Skeletal muscle tissue (tissue), 4 donors: ENCODE results near the gene HPCA. TPM values are rescaled to one million over a fixed set of nuclear protein-coding genes. Genes with fewer than 3 reads are reported as not detected.

Experiments used
- H3K27ac ChIP-seq: one replicate; pipeline ENCODE4 v1.7.0; 2013; ENCODE audit warnings: mild to moderate bottlenecking, low read depth, low read length, inconsistent platforms
- H3K27me3 ChIP-seq, 3 donors: one replicate each; pipeline ENCODE4 v1.7.0; 2013; ENCODE audit warnings: low read length in 3 of 3; ENCODE audit not compliant: control insufficient read depth in 3 of 3, insufficient read depth in 3 of 3
- H3K36me3 ChIP-seq, 3 donors: one replicate each; pipeline ENCODE4 v1.7.0; 2013; ENCODE audit warnings: low read length in 3 of 3; ENCODE audit not compliant: control insufficient read depth in 3 of 3, insufficient read depth in 3 of 3
- H3K4me1 ChIP-seq, 3 donors: one replicate each; pipeline ENCODE4 v1.7.0; 2013; ENCODE audit warnings: low read length in 3 of 3, mild to moderate bottlenecking in 3 of 3; ENCODE audit not compliant: control insufficient read depth in 3 of 3, insufficient read depth in 3 of 3
- H3K4me3 ChIP-seq, 3 donors: one replicate each; pipeline ENCODE4 v1.7.0; 2013; ENCODE audit warnings: low read length in 3 of 3
- H3K9ac ChIP-seq, 3 donors: one replicate each; pipeline ENCODE4 v1.7.0; 2013; ENCODE audit warnings: low read length in 3 of 3, mild to moderate bottlenecking in 3 of 3, moderate library complexity in 2 of 3, low read depth in 1 of 3
- H3K9me3 ChIP-seq, 3 donors: one replicate each; pipeline ENCODE4 v1.7.0; 2013; ENCODE audit warnings: low read length in 3 of 3; ENCODE audit not compliant: control insufficient read depth in 3 of 3
- total RNA-seq: library from RNA; depleted of rRNA; stranded (reverse); fragments of >200 nt; gene quantifications from one replicate; pipeline ENCODE4 v1.2.3, GENCODE V29; 2014
- donor health status: Osteomylitis.

Gene HPCA
- total RNA-seq, 1 donor from 2014 or later: not detected

DNA sequence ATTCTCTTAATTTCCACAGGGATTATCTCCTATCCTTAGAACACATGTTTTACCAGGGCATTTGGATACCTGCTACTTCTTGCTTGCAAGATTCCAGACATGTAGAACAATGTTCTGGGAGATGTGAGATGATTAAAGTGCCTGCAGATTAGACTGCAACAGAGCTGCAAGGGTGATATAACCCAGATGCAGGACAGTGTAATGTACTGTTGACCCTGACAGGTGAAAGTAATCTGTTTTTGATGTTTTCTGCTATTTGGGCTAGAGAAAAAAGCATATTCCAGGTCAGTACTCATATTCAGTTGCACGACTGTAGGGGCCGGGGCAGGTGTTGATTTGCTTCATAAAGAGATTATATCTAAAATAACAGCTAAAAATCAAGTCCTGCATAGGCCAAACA, 42.0 kb downstream of the HPCA start:
- H3K27me3 ChIP-seq: peaks cover 8 to 18% (median 10%) of the 10 kb centered on the region in 3 donors
- H3K4me3 ChIP-seq: no peak overlapping the region
- no peaks in the 10 kb centered on the region for H3K9me3 ChIP-seq
- H3K27ac ChIP-seq: no peak overlapping the region
- H3K36me3 ChIP-seq: no peaks in the 10 kb centered on the region
- no peak overlapping the region for H3K9ac ChIP-seq
- H3K4me1 ChIP-seq: peaks cover 0 to 4% (median 2%) of the 10 kb centered on the region in 3 donors

DNA sequence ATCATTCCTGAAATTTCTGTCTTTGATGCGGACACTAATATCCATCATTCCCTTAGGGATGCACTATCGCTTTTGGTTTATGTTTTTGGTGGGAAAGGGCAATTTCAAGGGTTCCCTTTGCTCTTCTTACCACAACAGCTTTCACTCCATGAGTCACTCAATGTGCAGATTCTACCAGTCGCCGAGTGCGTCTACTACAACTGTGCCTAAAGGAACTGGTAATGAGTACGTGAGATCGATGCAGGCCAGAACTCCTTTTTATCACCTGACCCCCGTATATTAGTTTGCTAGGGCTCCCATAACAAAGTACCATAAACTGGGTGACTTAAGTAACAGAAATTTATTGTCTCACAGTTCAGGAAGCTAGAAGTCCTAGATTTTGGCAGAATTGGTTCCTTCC, 42.4 kb downstream of the HPCA start:
- no peak overlapping the region for H3K4me3 ChIP-seq
- H3K27ac ChIP-seq: no peak overlapping the region
- no peak overlapping the region for H3K9ac ChIP-seq
- H3K9me3 ChIP-seq: no peaks in the 10 kb centered on the region
- peaks cover 8 to 18% (median 10%) of the 10 kb centered on the region in 3 donors for H3K27me3 ChIP-seq
- H3K36me3 ChIP-seq: no peaks in the 10 kb centered on the region
- peaks cover 0 to 4% (median 2%) of the 10 kb centered on the region in 3 donors for H3K4me1 ChIP-seq

DNA sequence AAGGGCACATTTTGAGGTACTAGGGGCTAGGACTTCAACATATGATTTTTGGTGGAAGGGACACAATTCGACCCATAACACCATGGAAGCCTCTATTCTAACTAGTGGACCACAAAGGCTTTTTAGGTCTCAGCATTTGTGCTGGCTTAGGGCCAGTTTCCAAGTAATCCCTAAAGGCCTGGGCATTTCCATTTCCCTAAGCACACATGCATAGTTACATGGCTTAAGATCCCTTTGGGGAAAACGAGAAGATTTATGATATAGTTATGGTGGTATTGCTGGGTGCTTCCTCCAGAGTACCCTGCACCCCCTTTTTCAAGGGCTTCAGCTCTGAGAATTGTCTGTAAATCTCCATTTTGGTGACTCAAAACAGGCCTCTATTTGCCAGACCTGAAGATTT, 43.1 kb downstream of the HPCA start:
- Histone ChIP-seq H3K4me1 (peaks cover 0 to 4% (median 2%) of the 10 kb centered on the region in 3 donors), H3K9ac (no peak overlapping the region), H3K36me3 (no peaks in the 10 kb centered on the region), H3K27me3 (peaks cover 6 to 14% (median 8%) of the 10 kb centered on the region in 3 donors), H3K27ac (no peak overlapping the region), H3K9me3 (no peaks in the 10 kb centered on the region), H3K4me3 (no peak overlapping the region)

DNA sequence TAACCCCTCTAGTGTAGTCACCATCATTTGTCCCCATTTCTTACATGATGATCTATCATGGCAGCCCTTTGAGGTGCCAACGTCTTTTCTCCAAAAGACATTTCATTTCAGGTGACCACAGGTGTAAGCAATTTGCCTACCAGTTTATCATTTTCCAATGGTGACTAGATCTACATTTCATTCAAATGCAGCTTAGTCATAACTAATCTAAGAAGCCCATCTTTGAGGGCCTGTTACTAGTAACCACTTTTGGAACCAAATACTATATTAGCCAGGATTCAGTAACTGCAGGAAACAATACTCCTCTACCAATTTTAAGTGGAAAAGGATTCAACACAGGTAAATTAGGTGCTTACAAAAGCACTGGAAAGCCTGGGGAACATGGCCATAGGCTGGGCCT, 45.5 kb downstream of the HPCA start:
- Histone ChIP-seq H3K36me3 (peaks cover 3 to 10% (median 8%) of the 10 kb centered on the region in 3 donors), H3K9ac (no peak overlapping the region), H3K27ac (no peak overlapping the region), H3K27me3 (no peaks in the 10 kb centered on the region), H3K4me1 (no peaks in the 10 kb centered on the region), H3K9me3 (no peaks in the 10 kb centered on the region), H3K4me3 (no peak overlapping the region)

DNA sequence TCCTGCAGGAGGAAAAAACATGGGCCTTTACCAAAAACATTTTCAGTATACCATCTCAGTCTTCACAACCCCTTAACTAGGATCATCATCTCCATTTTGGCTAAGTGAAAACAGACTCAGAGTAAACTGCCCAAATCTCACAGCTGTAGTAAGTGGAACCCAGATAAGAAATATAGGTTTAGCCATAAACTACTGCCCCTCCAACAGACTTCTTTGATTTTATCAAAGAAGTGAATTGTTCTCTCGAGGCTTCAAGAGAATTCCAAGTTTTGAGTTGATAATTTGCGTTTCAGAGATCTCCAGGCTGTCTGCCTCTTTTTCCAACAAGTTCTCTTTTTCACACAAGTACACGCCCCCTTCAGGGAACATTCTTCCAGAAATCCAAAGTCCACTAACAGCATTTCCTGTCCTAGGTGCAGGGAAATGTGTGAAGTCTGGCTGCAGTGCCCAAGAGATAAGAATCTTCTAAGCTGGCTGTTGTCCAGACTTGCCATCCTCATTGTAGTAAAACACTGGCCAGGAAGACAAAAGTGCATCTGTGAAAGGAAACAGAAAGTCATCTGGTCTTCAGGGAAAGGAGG, 47.5 kb downstream of the HPCA start:
- H3K36me3 ChIP-seq: peaks cover 12 to 20% (median 20%) of the 10 kb centered on the region in 3 donors
- H3K4me3 ChIP-seq: no peak overlapping the region
- no peaks in the 10 kb centered on the region for H3K4me1 ChIP-seq
- peak overlapping the region; percentile 45 for H3K27ac ChIP-seq
- no peak overlapping the region for H3K9ac ChIP-seq
- no peaks in the 10 kb centered on the region for H3K27me3 ChIP-seq
- no peaks in the 10 kb centered on the region for H3K9me3 ChIP-seq

DNA sequence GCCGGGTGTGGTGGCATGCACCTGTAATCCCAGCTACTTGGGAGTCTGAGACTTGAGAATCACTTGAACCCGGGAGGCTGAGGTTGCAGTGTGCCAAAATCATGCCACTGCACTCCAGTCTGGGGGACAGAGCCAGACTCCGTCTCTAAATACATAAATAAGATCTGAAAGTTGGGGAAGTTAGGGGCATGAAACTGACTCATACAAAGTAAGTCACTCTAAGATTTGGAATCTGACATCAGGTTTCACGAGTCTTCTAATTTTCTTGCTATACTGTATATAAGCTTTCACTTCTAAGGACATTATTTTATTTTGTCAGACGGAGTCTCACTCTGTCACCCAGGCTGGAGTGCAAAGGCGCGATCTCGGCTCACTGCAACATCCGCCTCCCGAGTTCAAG, 48.2 kb downstream of the HPCA start:
- no peaks in the 10 kb centered on the region for H3K9me3 ChIP-seq
- H3K27me3 ChIP-seq: no peaks in the 10 kb centered on the region
- peaks cover 0 to 3% (median 0%) of the 10 kb centered on the region in 3 donors for H3K4me1 ChIP-seq
- no peak overlapping the region for H3K27ac ChIP-seq
- H3K4me3 ChIP-seq: no peak overlapping the region
- H3K36me3 ChIP-seq: peaks cover 12 to 22% (median 21%) of the 10 kb centered on the region in 3 donors
- no peak overlapping the region for H3K9ac ChIP-seq

DNA sequence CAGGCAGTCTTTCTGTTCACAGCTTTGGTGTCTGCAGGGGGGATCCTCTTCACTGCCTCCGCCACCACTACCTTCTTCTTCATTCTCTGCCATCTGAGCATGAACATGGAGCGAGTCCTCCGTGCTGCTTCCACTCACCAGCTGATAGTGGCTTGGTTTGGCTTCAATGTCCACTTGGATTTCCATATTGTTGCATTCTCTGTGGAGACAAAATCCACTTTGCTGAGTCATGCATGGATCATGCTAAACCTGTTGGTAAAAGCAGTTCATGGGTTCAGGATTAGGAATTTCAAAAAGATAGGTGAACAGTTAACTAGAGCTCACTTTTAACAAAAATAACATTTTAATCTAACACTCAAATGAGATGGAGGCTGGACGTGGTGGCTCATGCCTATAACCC, 50.8 kb downstream of the HPCA start:
- no peak overlapping the region for H3K4me3 ChIP-seq
- H3K27me3 ChIP-seq: no peaks in the 10 kb centered on the region
- peaks cover 12 to 35% (median 31%) of the 10 kb centered on the region in 3 donors for H3K36me3 ChIP-seq
- no peak overlapping the region for H3K27ac ChIP-seq
- H3K4me1 ChIP-seq: peaks cover 0 to 12% (median 4%) of the 10 kb centered on the region in 3 donors
- no peak overlapping the region for H3K9ac ChIP-seq
- no peaks in the 10 kb centered on the region for H3K9me3 ChIP-seq

DNA sequence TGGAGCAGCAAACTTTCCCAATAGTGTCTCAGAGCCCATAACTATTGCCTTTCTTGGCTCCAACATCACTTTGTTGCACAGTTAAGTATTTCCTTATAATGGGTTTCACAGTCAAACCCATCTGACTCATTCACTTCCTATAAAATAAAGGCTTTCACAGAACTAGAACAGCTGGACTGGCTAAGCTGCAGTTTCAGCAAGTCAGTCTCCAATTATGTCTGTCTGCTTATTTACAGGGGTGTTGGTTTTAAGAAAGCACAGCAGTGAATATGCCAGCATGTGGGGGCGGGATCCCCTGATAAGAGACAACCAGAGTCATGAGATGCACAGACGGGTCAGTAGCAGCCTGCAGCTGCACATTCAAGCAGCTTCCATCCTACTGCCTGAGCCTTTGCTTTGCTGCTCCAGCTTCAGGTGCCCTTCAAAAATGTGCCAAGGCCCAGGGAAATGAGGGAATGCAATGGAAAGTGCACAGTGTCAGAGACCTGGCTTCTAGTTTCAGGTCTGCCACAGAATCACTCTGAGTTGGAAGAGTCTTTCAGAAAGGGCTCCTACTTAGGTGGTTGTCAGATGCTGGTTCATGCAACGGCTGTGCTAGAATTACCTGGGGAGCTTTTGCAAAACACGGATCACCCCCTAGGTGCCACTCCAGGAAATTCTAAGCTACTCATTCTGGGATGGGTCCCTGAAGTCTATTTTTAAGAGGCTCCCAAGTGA, 53.5 kb downstream of the HPCA start:
- Histone ChIP-seq H3K4me3 (no peak overlapping the region), H3K9me3 (no peaks in the 10 kb centered on the region), H3K36me3 (peaks cover 19 to 52% (median 52%) of the 10 kb centered on the region in 3 donors), H3K9ac (no peak overlapping the region), H3K27me3 (no peaks in the 10 kb centered on the region), H3K27ac (no peak overlapping the region), H3K4me1 (peaks cover 0 to 12% (median 4%) of the 10 kb centered on the region in 3 donors)

DNA sequence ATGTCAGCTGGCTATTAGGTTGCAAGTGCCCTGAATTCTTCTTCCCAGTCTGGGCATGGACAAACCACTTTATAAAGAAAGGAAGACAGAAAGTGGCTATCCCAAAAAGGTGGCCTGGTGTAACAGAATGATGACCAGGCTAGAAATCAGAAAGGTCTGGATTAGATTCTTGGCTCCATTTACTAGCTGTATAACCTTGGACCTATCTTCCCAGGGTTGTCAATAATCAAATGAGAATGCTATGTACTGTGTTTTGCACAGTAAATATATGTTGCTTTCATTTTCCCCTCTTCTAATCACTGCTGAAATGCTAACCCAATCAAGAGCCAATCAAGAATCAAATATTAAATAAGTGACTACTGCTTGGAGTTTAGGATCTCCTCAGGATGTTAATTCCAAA, 57.9 kb downstream of the HPCA start:
- no peak overlapping the region for H3K27ac ChIP-seq
- no peaks in the 10 kb centered on the region for H3K27me3 ChIP-seq
- no peak overlapping the region for H3K9ac ChIP-seq
- H3K9me3 ChIP-seq: no peaks in the 10 kb centered on the region
- H3K36me3 ChIP-seq: peaks cover 15 to 55% (median 51%) of the 10 kb centered on the region in 3 donors
- H3K4me3 ChIP-seq: no peak overlapping the region
- peaks cover 0 to 12% (median 4%) of the 10 kb centered on the region in 3 donors for H3K4me1 ChIP-seq
